HCT116 (cell line): ENCODE measurements around the gene OPN4.

Experiments
- EZH2 ChIP-seq: fragments of 200-600 bp; sonication (generic); IDR thresholded peaks from 2 replicates; pipeline ENCODE4 v1.6.1; 2017; ENCODE audit warnings: antibody characterized with exemption, mixed run types
- FOSL1 ChIP-seq: IDR thresholded peaks from 2 replicates; pipeline ENCODE4 v1.6.1; 2012; ENCODE audit warnings: low read depth
- POLR2A ChIP-seq: IDR thresholded peaks from 2 replicates; pipeline ENCODE4 v1.7.0; 2011; ENCODE audit warnings: borderline replicate concordance; ENCODE audit not compliant: insufficient read depth, insufficient read length; ENCODE audit errors: extremely low read depth
- POLR2AphosphoS5 ChIP-seq: IDR thresholded peaks from 2 replicates; pipeline ENCODE4 v1.6.1; 2011; ENCODE audit warnings: mild to moderate bottlenecking, low read depth, low read length, moderate library complexity
- REST ChIP-seq: IDR thresholded peaks from 2 replicates; pipeline ENCODE4 v1.6.1; 2012; ENCODE audit warnings: low read depth
- TF ChIP-seq, protein P1 (sequence below), 3 experiments: fragments of 200-600 bp in 1 of 3; sonication (generic) in 1 of 3; IDR thresholded peaks in 2 of 3; conservative IDR thresholded peaks in 1 of 3; 2 replicates each; pipeline ENCODE4 v1.5.1; 2012 to 2017; ENCODE audit warnings: low read depth in 2 of 3, low read length in 2 of 3, antibody characterized with exemption in 1 of 3, borderline replicate concordance in 1 of 3, control low read depth in 1 of 3, mild to moderate bottlenecking in 1 of 3, mixed read lengths in 1 of 3, mixed run types in 1 of 3, moderate library complexity in 1 of 3; ENCODE audit not compliant: insufficient read depth in 1 of 3

GRCh38 chr10:86687750-86688149, 33.4 kb downstream of the OPN4 start:
- TF ChIP-seq POLR2A = no peak
- no peak for TF ChIP-seq FOSL1
- no peak for TF ChIP-seq REST
- TF ChIP-seq, protein P1, sequence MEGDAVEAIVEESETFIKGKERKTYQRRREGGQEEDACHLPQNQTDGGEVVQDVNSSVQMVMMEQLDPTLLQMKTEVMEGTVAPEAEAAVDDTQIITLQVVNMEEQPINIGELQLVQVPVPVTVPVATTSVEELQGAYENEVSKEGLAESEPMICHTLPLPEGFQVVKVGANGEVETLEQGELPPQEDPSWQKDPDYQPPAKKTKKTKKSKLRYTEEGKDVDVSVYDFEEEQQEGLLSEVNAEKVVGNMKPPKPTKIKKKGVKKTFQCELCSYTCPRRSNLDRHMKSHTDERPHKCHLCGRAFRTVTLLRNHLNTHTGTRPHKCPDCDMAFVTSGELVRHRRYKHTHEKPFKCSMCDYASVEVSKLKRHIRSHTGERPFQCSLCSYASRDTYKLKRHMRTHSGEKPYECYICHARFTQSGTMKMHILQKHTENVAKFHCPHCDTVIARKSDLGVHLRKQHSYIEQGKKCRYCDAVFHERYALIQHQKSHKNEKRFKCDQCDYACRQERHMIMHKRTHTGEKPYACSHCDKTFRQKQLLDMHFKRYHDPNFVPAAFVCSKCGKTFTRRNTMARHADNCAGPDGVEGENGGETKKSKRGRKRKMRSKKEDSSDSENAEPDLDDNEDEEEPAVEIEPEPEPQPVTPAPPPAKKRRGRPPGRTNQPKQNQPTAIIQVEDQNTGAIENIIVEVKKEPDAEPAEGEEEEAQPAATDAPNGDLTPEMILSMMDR (IDR thresholded peaks at IDR 0.05 in 2 of 3, conservative IDR thresholded peaks at IDR 0.05 in 1 of 3; ENCODE audit: borderline replicate concordance in 1 of 3, insufficient read depth in 1 of 3, low read depth in 2 of 3, low read length in 2 of 3) = no peak
- no peak for TF ChIP-seq EZH2
- TF ChIP-seq POLR2AphosphoS5 = no peak
